Testis (tissue), 2 donors: ENCODE measurements around the gene RIC3.

Experiments used
- CTCF ChIP-seq, 3 experiments: fragments of 450-650 bp in 2 of 3; fragments of 200-600 bp in 1 of 3; sonication (generic) in 1 of 3; IDR thresholded peaks; one replicate each; pipeline ENCODE4 v1.5.1; 2016 to 2019; ENCODE audit warnings: antibody characterized with exemption in 3 of 3, mild to moderate bottlenecking in 2 of 3, moderate library complexity in 1 of 3
- POLR2A ChIP-seq: fragments of 450-650 bp; IDR thresholded peaks from one replicate; pipeline ENCODE4 v1.6.1; 2017; ENCODE audit warnings: antibody characterized with exemption, mild to moderate bottlenecking, moderate library complexity

- TF ChIP-seq CTCF (IDR thresholded peaks at IDR 0.05) (no peak), POLR2A (no peak)
Measured at GRCh38 chr11:8067567-8067928, 101.3 kb downstream of the RIC3 start.
